GM19397 (cell line): ENCODE results near the gene ATXN7L3.
A peak's percentile ranks its signal among the peaks of the same experiment; 100 is the strongest.

Experiments
- ATAC-seq: cut with Tn5 transposase; IDR thresholded peaks from one replicate; pipeline ENCODE4 v1.9.1; 2021; ENCODE audit warnings: mild to moderate bottlenecking, moderate library complexity; ENCODE audit not compliant: unreplicated experiment

ATXN7L3 gene

DNA sequence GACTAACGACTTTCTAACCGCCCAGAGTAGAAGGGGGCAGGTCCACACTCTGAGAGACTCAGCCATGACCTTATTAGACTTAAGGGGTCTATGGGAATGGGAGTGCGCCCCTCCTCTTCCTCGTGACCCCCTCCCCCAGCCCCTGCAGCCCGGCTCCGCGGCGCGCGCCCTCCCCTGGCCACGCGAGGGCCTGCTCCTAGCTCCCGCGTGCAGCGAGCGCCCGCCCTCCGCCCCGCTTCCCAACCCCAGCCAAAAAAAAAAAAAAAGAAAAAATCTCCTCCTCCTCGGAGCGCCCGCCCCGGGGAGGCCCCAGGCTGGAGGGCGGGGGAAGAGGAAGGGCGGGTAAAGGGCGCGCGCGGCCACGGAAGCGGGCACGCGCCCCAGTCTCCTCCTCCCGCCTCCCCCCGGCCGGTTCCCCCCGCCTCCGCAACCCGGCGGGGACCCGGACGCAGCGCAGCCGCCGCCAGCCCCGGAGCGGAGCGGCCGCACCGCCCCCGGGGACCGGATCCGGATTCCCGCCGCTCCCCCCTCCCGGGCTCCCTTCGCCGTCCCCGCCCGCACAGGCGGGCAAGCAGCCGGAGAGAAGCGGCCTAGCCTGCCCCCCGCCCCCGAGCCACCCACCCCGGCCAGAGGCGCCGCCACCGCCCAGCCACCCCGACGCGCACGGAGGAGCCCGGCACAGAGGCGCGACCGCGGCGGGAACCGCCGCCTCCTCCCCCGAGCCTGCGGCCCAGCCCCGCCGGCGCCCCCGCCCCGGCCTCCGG is 18.8 kb upstream of the ATXN7L3 start:
- ATAC-seq, result peak; percentile 35

DNA sequence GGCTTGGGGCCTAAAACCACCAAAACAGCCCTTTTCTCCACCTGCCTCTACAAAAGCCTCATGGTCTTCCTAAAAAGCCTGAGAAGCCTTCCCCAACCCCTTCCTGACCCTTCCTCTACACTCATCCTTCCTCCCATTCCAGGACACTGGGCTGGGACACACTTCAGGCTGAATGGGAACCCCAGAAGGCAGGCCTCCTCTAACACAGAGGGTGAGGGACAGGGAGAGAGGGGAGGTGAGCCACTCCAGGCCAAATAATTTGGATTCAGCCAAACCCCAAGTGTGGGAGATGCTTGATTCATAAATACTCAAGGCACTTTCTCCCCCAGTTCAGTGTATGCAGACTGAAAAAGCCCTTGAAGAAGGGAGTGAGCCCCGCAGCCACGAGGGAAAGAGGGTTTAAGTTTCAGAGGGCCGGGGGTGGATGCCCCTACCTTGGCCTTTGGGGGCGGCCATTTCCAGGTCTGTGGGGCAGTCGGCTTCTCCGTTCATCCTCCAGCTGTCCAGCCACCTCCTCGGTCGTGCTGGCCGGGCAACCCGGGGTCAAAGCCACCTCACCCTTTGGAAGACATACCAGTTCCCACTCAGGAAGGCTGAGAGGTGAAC is 18.2 kb upstream of the ATXN7L3 start:
- no peak for ATAC-seq

DNA sequence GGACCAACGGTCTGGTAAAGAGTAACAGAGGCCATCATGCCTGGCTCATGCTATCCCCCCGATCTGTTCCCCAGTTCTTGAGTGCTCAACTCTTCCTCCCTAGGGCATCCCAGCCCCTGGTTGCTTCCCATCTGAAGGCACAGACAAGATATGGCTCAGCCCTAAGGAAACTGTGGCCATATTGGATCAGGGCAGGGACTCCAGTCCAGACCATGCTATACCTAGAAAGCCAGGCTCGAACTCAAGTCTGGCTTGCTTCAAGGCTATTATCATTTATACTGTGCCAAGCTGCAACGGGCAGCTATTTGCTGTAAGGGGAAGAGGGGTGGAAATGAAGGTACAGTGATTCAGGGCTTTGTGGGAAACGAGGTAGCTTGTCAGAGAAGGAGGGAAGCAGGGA is 17.0 kb upstream of the ATXN7L3 start:
- ATAC-seq, result no peak

DNA sequence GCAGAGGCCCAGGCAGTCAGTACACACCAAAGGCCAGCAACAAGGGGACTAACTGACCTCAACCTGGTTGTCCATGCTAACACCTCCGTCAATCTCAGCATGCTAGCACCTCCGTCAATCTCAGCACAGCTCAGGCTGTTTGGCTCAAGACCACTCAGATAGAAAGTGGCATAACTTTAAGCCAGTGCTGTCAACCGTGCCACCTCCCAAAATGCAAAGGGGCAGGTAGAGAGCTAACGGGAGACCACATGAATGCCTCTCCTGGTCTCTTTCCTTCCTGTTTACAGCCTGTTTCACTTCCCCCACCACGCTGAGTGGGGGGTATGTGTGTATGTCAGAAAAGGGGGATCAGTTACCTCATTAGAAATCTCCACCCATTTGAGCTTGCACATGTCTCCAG is 16.5 kb upstream of the ATXN7L3 start:
- ATAC-seq, result no peak

DNA sequence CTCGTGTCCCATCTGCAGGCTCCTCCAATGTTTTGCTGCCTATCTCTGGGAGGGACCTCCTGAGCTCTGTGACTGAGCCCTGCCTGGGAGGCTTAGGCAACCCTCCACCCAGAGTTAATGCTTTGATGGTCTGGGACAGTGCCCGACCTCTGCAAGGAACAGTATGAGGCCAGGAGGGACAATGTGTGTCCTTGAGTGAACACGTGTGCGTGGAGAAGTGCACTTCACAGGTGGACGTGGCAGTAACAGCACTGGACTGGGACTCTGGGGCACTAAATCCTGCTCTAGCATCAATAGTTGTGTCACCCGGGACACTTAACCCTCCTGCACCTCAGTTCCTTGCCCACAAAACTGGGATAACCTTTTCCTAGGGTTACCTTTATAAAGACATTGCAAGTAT is 15.2 kb upstream of the ATXN7L3 start:
- no peak for ATAC-seq

DNA sequence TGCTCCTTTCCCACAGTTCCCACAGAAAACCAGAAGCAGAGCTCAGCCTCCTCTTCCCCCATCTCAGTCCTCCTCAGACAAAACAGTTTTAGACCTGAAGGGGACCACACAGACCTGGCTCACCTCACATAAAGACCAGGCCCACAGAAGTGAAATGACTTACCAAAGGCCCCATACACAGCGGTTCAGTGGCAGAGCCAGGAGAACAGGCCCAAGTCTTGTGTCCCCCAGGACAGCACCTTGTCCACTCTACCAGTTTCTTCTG is 14.5 kb upstream of the ATXN7L3 start:
- ATAC-seq, result no peak

DNA sequence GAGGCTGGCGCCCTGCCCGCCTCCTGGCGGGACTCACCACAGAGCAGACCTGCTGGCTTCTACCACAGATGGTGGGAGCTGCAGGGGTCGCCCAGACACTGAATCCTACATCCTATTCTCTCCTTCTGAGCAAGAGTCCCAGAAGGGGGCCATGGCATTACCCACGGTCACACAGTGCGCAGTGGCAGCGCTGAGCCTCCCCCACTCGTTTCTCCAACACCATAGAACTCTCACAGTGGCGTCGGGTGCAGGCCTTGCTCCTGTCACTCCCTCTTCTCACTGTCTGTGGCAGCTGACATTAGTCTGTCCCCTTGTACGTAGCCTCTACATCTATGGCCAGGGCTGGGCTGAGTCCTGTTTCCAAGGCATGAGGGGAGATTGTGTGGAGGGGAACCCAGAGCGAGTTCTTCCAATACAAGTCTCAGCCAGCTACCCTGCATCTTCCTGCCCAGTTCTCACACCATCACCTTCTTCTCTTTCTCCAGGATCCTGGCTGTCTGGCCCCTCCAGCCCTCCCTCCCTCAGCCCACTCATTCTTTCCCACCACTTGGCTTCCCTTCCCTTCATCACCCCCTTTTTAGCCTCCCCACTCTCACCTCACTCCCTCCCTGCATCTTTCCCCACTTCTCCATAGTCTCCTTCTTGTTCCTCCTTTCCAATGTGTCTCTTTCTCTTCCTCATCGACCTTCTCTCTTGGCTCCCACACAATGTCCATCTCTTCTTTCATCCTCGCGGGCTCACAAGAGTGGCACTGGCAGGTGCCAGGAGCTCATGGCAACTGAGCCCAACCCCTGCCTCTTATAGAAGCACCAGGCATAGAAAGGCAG is 13.9 kb upstream of the ATXN7L3 start:
- ATAC-seq, result no peak

DNA sequence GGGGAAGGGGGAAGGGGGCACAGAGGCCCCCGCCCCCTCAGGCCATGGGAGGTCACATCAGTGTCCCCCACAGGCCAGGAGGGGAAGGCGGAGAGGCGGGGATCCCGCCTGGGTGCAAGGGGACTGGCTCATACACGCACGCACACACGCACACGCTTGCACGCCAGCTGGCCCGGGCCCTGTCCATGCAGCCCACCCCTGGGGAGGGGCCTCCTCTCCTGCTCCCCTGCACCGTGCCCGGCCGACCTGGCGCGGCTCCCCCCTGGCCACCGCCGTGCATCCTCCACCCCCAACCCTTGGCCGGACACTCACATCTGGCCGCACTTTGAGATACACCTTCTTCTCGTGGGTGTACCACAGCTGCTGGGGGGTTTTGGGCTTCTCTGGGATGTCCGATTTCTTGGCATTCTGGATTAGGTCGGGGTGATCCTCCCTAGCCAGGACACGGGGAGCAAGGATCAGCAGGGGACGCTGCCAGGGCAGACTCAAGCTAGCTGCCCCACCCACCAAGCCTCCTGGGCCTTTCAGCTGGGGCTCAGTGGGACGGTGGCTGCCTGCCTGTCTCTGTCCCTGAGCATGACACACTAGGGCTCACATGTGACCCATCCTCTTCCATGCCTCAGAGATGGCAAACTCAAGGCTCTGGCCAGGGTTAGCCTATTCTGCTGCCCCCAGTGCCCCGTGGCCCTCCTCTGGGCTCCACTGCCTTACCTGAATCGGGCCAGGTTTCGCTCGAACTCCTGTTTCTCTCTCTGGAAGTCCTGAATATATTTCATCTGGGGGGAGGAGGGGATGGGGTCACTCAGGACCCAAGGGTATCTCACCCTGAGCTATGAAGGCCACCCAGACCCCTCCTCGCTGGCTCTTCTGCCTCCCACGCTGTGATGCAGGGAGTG is 13.1 kb upstream of the ATXN7L3 start:
- ATAC-seq, result no peak

DNA sequence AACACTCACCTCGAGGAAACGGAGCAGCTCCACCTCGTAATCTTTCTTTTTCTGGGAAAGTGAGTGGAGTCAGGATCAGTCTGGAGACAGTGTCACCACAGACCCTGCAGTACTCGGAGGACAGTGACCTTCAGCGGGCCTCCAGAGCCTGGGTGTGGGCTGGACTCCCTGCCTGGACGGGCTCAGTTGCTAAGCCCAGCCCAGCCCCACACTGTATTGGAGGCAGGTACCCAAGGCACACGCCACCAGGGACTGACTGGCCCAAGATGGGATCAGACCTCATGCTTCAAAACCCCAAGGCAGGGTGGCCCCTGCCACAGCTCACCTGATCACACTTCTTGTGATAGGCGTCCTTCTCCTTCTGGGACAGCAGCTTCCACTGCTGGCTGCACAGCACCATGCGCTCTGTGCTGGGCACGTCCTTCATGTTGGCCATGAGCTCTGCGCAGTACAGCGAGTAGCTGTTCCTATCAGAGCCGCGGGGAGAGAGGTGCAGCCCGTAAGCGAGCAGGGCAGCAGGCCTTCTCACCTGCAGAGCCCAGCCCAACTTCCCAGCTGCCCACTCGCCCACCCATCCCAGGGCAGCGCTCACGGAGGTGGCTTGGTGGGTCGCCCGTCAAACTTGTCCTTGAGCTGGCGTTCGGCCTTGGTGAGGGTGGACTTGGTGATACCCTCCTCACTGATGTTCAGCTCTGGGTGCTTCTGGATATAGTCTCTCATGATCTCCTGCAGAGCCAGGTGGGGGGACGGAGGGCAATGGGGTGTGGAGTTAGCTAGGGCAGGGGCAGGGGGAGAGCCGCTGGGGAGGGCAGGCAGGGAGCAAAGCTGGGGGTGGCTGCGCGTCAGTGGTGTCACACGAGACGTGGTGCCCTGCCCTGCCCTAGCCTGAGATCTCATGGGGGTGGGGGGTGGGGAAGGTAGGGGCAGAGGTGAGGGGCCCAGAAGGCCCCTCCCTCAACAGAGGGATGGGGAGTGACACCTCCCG is 11.9 kb upstream of the ATXN7L3 start:
- ATAC-seq, result no peak

DNA sequence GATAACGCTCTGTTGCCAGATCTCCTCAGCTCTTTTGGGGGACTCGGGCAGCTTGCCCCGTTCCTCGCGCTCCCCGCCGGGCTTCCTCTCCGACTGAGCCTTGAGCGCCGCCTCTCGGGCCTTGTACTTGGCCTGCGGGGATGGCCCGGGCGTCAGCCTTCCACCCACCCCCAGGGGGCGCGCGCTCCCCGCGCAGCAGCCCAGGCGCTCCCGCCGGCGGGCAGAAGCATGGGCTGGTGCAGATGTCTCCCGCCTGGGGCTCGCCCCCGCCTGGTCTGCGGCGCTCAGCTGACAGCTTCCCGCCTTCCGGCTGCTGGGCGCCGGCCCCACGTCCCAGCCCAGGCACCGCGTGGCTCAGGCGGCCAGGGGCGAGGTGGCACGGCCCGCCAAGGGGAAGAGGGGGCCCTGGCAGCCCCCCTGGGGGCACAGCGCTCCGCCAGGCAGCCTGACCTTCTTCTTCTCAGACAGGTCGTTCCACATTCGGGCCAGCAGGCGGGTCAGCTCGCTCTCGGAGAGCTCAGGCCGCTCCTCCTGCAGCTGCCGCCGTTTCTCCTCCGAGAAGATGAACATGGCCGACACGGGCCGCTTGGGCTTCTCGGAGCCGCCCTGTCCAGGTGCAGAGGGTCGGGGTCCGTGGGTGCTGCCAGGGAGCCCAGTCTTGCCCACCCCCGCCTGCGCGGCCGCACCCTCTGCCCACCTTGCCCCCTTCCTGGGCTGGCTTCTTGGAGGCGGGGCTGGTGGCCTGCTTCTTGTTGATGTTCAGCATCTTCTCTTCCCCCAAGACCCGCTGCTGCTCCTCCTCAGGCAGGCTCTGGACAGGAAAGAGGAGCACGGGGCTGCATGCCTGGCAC is 10.9 kb upstream of the ATXN7L3 start:
- peak; percentile 69 for ATAC-seq

DNA sequence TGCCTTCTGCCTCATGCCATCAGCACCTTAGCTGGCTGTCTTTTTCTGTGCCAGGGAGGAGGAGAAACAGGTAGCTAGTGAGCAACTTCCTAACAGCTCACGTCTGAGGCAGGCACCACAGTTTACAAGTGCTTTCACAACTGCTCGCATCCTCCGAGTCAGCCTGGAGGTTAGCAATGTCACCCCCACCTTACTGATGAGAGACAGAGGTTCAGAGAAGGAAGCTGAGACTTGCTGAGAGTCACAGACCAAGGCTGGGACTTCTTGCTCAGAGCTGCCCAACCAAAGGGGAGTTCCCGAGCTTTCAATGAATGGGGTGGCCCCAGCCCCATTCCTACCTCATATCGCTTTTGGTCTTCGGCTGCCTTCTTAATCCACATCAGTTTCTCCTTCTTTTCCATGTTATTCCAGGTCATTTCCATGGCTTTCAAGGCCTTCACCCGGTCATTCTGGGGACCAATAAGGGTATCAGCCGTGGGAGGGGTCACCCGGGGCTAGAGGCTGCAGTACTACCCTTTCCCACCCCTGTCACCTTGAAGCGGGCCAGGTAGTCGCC is 10.2 kb upstream of the ATXN7L3 start:
- no peak for ATAC-seq

DNA sequence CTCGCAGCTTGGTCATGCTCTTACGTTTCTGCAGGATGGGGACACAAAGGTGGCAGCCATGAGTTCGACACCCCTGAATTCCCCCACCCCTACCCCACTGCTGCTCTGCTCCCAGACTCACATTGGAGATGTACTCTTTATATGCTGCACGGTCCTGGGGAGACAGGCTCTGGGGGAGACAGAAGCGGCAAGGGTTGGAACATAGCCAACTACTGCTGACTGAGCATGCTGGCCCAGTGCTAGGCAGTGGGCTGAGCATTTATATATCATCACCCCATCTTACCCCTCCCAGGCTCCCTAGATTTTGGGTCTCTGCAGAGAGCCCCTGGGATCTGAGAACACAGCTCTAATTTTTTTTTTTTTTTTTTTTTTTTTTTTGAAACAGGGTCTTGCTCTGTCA is 8.1 kb upstream of the ATXN7L3 start:
- ATAC-seq, result no peak

DNA sequence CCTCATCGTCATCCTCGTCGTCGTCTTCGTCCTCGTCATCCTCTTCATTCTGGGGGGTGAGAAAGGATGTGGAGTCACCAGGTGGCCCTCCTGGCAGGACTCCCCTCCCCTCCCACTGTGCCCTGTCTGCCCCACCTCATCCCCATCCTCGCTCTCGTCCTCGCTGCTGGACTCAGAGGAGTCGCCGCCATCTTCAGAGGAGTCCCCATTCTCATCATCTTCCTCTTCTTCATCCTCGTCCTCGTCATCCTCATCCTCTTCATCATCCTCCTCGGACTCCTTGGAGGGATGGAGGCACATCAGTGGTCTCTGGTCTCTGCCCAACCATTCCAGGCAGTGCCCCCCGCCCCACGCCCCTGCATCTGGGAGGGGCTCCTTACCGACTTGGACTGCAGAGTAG is 7.6 kb upstream of the ATXN7L3 start:
- ATAC-seq, result no peak

DNA sequence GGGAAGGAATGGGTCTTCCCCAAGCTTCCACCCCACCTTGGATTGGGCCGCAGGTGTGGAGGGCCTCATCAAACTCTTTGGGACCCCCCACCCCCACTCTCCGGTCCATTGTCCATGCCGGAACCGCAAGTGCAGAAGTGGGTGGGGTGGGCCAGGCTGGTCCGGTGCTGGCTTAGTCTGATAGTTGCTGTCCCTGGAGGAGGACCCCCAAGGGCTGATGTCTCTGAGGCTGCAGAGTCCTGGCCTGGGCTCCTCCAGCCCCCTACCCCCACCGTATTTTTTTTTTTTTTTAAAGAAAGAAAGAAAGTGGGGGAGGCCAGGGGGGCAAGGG is 7.1 kb upstream of the ATXN7L3 start:
- no peak for ATAC-seq

DNA sequence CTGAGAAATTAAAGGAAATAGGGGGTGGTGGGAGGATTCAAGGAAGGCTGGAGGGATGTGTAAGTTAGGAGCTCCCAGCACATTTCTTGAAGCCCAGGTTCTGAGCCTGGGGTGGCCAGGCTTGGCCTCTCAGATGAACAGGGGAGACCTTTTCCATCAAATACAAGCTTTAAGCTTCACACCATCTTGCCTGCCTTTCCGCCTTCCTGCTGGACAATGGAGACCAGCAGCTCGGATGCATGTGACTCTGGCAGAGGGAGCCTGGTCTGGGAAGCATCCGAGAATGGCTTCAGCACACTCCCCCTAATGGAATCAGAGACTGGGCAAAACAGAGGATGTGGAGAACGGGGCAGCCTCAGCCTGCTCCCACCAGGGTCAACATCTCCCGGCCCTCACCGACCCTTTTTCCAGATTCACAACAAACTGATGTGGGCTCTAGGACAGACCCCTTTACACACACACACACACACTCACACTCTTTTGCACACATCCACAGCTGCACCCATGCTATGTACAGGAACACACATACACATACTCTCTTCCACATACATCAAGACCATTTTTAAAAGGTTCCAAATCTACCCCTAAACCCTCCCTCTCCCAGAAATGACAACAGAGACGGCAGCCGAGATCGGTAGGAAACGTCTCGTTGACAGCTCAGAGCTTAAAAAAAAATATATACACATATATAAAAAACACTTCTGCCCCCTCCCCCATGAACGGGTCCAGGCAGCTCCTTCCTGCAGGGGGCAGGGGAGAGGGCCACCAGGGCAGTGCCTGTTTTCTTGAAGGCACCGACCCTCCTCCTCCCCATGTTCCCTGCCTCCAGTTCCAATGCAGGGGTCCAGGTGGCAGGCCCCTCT is 6.5 kb upstream of the ATXN7L3 start:
- ATAC-seq, result no peak

DNA sequence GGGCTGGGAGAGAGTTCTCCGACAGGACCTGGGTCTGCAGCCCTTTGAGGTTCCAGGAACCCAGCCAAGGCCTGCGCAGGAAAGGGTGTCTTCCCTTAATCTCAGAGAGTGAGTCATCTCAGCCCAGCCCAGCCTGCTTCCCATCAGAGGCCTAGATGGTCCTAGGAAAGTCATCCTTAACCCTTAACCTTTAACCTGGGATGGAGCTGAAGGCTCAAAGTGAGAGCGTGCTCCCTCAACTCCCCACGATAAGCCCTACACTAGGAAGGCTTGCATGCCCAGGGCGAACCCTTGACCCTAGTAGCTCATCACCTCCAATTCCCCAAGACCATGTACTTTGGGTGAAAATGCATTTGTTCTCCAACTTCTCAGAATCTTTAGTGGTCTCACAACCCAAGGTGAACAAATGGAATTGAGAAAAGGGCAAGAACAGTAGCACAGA is 4.8 kb upstream of the ATXN7L3 start:
- ATAC-seq, result no peak

DNA sequence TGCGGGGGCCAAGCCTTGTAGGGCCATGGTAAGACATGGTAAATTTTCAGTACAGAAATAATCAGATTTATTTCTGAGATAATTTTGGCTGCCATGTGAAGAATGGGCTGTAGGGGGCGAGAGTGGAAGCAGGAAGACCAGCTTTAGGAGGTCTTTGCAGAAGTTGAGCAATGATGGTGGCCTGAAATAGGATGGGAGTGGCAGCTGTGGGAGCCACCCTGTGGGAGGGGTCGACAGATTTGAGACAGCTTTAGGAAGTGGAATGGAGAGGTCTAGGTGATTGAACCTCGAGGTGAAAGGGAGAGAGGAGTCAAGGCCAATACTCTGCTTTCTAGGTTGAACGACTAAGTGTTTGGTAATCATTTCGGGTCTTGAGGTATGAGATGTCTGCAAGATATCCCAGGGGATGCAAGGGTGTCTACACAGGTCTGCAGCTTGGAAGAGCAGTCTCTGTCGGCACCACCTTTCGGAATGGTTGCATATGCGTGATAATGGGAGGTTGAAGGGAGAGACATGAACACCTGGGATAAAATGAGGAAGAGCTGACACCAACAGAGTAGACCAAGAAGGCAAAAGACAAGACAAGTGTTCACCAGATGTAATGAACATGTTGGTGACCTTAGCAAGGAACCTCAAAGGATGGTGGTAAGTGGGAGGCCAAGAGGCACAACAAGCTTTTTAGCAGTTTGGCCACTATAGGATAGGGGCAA is 4.2 kb upstream of the ATXN7L3 start:
- ATAC-seq, result no peak
